ENCODE measurements around the gene SHB.

The SHB gene

GRCh38 chr9:38058452-38059232 lies 10.4 kb downstream of the SHB start:
- DNase-seq (ENCODE audit: low read depth) = no peak
- no peak for TF ChIP-seq CTCF (conservative IDR thresholded peaks at IDR 0.05; ENCODE audit: low read length)
- no peak overlapping the region for H3K4me3 ChIP-seq (ENCODE audit: low read length)

- no peak for TF ChIP-seq CTCF (conservative IDR thresholded peaks at IDR 0.05; ENCODE audit: low read length)
Measured at GRCh38 chr9:38057416-38058195, 11.4 kb downstream of the SHB start.

GRCh38 chr9:38054653-38055052 lies 14.4 kb downstream of the SHB start:
- no peak overlapping the region for H3K4me3 ChIP-seq (ENCODE audit: low read length)
- DNase-seq (ENCODE audit: low read depth) = no peak
- no peak for TF ChIP-seq CTCF (conservative IDR thresholded peaks at IDR 0.05; ENCODE audit: low read length)

More at GRCh38 chr9:38057416-38058195, 11.4 kb downstream of the SHB start:
- peak; percentile 52 for DNase-seq (ENCODE audit: low read depth)
- H3K4me3 ChIP-seq (ENCODE audit: low read length) = no peak overlapping the region

- no peak for DNase-seq (ENCODE audit: low read depth)
- no peak for TF ChIP-seq CTCF (conservative IDR thresholded peaks at IDR 0.05; ENCODE audit: low read length)
- H3K4me3 ChIP-seq (ENCODE audit: low read length) = no peak overlapping the region
Measured at GRCh38 chr9:38053697-38054461, 15.1 kb downstream of the SHB start.

- TF ChIP-seq CTCF (conservative IDR thresholded peaks at IDR 0.05; ENCODE audit: low read length) = no peak
- no peak for DNase-seq (ENCODE audit: low read depth)
- H3K4me3 ChIP-seq (ENCODE audit: low read length) = no peak overlapping the region
Measured at GRCh38 chr9:38051780-38052546, 17.1 kb downstream of the SHB start.

GRCh38 chr9:38048316-38048969 lies 20.6 kb downstream of the SHB start:
- TF ChIP-seq CTCF (conservative IDR thresholded peaks at IDR 0.05; ENCODE audit: low read length) = no peak
- DNase-seq (ENCODE audit: low read depth) = peak; percentile 89
- H3K4me3 ChIP-seq (ENCODE audit: low read length) = no peak overlapping the region

All from AG10803 (cell line).